GM23248 (cell line): ENCODE measurements around the gene PLK5. TPM values are rescaled to one million over a fixed set of nuclear protein-coding genes. Genes with fewer than 3 reads are reported as not detected.

ENCODE experiments used
- DNase-seq: peaks from one replicate; pipeline ENCODE4 v3.0.0-alpha.2; 2015
- H2AFZ ChIP-seq: fragments of 200-600 bp; sonication (generic); 2 replicates; pipeline ENCODE4 v1.6.1; 2016; ENCODE audit warnings: antibody characterized with exemption
- H3F3A ChIP-seq: fragments of 200-600 bp; sonication (generic); 2 replicates; pipeline ENCODE4 v1.6.1; 2016; ENCODE audit warnings: mild to moderate bottlenecking, antibody characterized with exemption, mixed run types; ENCODE audit not compliant: insufficient read depth
- H3K27ac ChIP-seq: fragments of 200-600 bp; sonication (generic); 2 replicates; pipeline ENCODE4 v1.5.1; 2016; ENCODE audit warnings: mild to moderate bottlenecking
- H3K27me3 ChIP-seq: fragments of 200-600 bp; sonication (generic); replicated peaks from 2 replicates; pipeline ENCODE4 v1.6.1; 2016; ENCODE audit warnings: mild to moderate bottlenecking; ENCODE audit not compliant: insufficient read depth
- H3K36me3 ChIP-seq: fragments of 200-600 bp; sonication (generic); 2 replicates; pipeline ENCODE4 v1.6.1; 2016; ENCODE audit warnings: low read depth, mild to moderate bottlenecking
- H3K4me1 ChIP-seq: fragments of 200-600 bp; sonication (generic); 2 replicates; pipeline ENCODE4 v1.6.1; 2016; ENCODE audit warnings: mild to moderate bottlenecking; ENCODE audit not compliant: insufficient read depth
- H3K4me2 ChIP-seq: fragments of 200-600 bp; sonication (generic); one replicate; pipeline ENCODE4 v1.6.1; 2016; ENCODE audit warnings: mild to moderate bottlenecking; ENCODE audit not compliant: unreplicated experiment
- H3K4me3 ChIP-seq: fragments of 200-600 bp; sonication (generic); 2 replicates; pipeline ENCODE4 v1.5.1; 2016; ENCODE audit warnings: mild to moderate bottlenecking
- H3K79me2 ChIP-seq: fragments of 200-600 bp; sonication (generic); 2 replicates; pipeline ENCODE4 v1.6.1; 2016; ENCODE audit warnings: mild to moderate bottlenecking; ENCODE audit not compliant: insufficient read depth
- H3K9ac ChIP-seq: fragments of 200-600 bp; sonication (generic); 2 replicates; pipeline ENCODE4 v1.6.1; 2016; ENCODE audit warnings: mild to moderate bottlenecking
- H3K9me2 ChIP-seq: fragments of 200-600 bp; sonication (generic); 2 replicates; pipeline ENCODE4 v1.6.1; 2016; ENCODE audit warnings: mixed run types, mild to moderate bottlenecking, moderate library complexity; ENCODE audit not compliant: insufficient read depth
- H3K9me3 ChIP-seq: fragments of 200-600 bp; sonication (generic); one replicate; pipeline ENCODE4 v1.6.1; 2017; ENCODE audit warnings: low read depth
- H4K20me1 ChIP-seq: fragments of 200-600 bp; sonication (generic); 2 replicates; pipeline ENCODE4 v1.6.0; 2016; ENCODE audit not compliant: insufficient read depth
- EZH2 ChIP-seq: fragments of 200-600 bp; sonication (generic); IDR thresholded peaks from 2 replicates; pipeline ENCODE4 v1.6.1; 2018; ENCODE audit warnings: antibody characterized with exemption, mild to moderate bottlenecking; ENCODE audit not compliant: insufficient read depth, poor library complexity, severe bottlenecking
- EZH2phosphoT487 ChIP-seq: fragments of 200-600 bp; sonication (generic); IDR thresholded peaks from 2 replicates; pipeline ENCODE4 v1.6.1; 2018; ENCODE audit warnings: antibody characterized with exemption, moderate library complexity, mild to moderate bottlenecking, low read depth; ENCODE audit not compliant: insufficient read depth
- WGBS, 2 experiments: methylation state at CpG; one replicate each; pipeline ENCODE4 v1.1.6; 2015 to 2017; ENCODE audit warnings: low lambda C conversion rate in 2 of 2, low coverage in 1 of 2; ENCODE audit errors: missing lambda C conversion rate in 2 of 2; 5-methylcytosine and 5-hydroxymethylcytosine counted together
- in situ Hi-C: fragments of 300-500 bp; cut with MboI; formaldehyde crosslinking; loops from 2 replicates; pipeline ENCODE4 v1.15.0; 2020
- polyA plus RNA-seq: library from polyadenylated mRNA; unstranded; fragments of >200 nt; fragmentation: Nextera tagmentation; extraction: Ambion mirVana; gene quantifications from 2 replicates; pipeline ENCODE4 v1.2.1, GENCODE V29; 2016
- total RNA-seq: library from RNA; depleted of rRNA; stranded (reverse); fragments of >200 nt; shearing (Covaris generic); gene quantifications from 2 replicates; pipeline ENCODE4 v1.2.3, GENCODE V29; 2014

The PLK5 gene
- total and polyA plus RNA-seq, 2 experiments from 2014 or later, result not detected

DNA sequence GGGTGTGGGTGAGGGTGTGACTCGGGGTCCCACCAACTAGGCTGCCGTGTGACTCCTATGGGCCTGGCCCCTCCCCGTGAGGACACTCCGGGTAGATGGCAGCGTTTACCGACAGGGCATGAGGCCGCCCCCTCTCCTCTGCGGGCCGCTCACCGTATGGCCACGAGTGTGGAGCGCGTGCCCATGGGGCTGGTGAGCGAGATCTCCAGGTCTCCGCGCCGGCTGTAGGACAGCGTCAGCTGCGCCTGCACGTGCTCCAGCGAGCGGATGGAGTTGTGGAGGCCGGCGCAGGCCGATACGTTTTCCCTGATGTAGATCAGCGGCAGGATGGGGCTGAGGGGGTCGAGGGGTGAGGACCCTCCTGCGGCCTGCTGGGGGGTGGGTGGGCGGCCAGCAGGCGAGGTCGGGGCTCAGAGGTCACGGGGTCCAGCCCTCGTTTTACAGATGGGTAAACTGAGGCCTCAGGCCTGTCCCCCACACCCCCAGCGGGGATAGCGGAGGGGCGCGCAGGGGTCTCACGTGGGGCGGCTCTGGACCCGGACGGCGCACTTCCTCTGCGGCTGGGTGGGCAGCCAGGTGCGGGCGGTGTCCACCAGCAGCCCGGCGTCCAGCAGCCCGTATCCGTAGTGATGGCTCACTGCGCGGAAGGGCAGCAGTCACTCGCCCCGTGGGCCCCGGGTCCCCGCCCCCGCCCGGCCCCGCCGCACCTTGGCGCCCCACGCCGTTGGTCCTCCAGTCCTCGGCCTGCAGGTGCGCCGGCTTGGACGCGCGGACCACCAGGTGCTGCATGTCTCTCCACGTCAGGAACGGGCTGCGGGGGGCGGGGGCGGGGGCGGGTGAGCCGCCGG lies 40.5 kb upstream of the PLK5 start:
- no peak overlapping the region for H3K27ac ChIP-seq
- no peak overlapping the region for H3K4me2 ChIP-seq
- WGBS, 2 experiments, result 91 to 92% methylated on average over 37 to 77 of the region's 77 CpGs
- no peaks in the 10 kb centered on the region for H3F3A ChIP-seq
- H3K36me3 ChIP-seq, result no peaks in the 10 kb centered on the region
- in situ Hi-C loops, result no loop called here
- H3K9me2 ChIP-seq, result no peaks in the 10 kb centered on the region
- H3K4me3 ChIP-seq, result no peak overlapping the region
- no peaks in the 10 kb centered on the region for H3K9me3 ChIP-seq
- TF ChIP-seq EZH2 (no peak), EZH2phosphoT487 (no peak)
- H3K27me3 ChIP-seq, result no peaks in the 10 kb centered on the region
- no peak overlapping the region for H2AFZ ChIP-seq
- no peak overlapping the region for H3K9ac ChIP-seq
- no peaks in the 10 kb centered on the region for H3K4me1 ChIP-seq
- no peaks in the 10 kb centered on the region for H4K20me1 ChIP-seq
- peaks cover 6% of the 10 kb centered on the region for H3K79me2 ChIP-seq
- DNase-seq, result no peak

DNA sequence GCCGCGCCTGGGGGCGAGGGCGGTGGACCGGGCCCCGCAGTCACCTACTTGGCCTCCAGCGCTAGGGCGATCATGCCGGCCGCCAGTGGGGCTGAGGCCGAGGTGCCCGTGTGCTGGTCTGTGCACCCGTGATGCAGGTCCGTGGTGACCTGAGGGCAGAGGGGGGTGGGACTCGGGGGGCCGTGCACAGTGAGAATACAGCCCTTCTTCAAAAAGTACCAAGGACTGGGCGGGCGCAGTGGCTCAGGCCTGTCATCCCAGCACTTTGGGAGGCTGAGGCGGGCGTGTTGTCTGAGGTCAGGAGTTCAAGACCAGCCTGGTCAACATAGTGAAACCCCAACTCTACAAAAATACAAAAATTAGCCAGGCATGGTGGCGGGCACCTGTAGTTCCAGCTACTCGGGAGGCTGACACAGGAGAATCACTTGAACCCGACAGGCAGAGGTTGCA lies 39.9 kb upstream of the PLK5 start:
- no peaks in the 10 kb centered on the region for H3F3A ChIP-seq
- no peaks in the 10 kb centered on the region for H3K9me3 ChIP-seq
- H3K36me3 ChIP-seq, result no peaks in the 10 kb centered on the region
- no peaks in the 10 kb centered on the region for H4K20me1 ChIP-seq
- H3K4me3 ChIP-seq, result no peak overlapping the region
- H3K9me2 ChIP-seq, result no peaks in the 10 kb centered on the region
- no peaks in the 10 kb centered on the region for H3K27me3 ChIP-seq
- in situ Hi-C loops, result no loop called here
- no peak overlapping the region for H3K9ac ChIP-seq
- no peak overlapping the region for H3K4me2 ChIP-seq
- H3K27ac ChIP-seq, result no peak overlapping the region
- no peak for TF ChIP-seq EZH2
- TF ChIP-seq EZH2phosphoT487, result no peak
- H3K4me1 ChIP-seq, result no peaks in the 10 kb centered on the region
- DNase-seq, result no peak
- 73 to 83% methylated on average over 16 to 23 of the region's 23 CpGs for WGBS, 2 experiments
- H2AFZ ChIP-seq, result no peak overlapping the region
- no peaks in the 10 kb centered on the region for H3K79me2 ChIP-seq

DNA sequence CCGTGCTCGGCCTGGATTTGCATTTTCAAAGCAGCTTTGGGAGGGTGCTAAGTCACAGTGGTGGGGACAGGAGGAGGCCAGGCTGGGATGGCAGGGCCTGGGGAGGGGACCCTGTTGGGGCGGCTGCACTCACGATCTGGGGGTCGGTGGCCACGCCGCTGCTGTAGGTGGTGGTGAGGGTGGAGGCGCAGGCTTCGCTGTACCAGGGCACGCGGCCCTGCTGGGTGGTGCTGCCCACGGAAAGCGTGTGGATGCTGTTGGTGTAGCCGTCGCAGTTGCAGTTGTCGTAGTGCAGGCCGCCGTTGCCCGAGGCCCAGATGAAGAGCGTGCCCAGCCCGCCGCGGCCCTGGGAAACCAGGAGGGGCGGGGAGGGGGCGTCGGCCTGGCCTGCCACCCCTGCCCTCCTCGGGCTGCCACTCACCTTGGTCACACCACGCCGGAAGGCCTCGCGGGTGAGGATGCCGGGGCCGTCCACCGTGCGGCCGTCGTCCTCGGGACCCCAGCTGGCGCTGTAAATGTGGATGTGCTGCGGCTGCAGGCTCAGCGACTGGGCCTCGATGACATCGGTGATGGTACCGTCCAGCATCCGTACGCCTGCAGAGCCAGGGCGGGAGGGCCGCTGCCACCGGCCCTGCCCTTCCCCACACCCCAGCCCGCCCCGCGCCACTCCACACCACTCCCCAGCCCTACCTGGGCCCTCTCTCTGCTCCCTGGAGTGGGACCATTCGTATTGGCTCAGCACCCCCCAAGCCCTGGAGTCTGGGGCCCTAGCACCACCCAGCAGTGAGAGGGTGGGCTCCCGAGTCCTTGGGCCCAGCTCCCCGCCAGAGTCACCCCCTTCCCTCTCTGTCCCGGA lies 36.9 kb upstream of the PLK5 start:
- Histone ChIP-seq H3K79me2 (no peaks in the 10 kb centered on the region), H4K20me1 (no peaks in the 10 kb centered on the region), H3K9me3 (no peaks in the 10 kb centered on the region), H3K36me3 (no peaks in the 10 kb centered on the region), H3K4me3 (no peak overlapping the region), H3F3A (no peaks in the 10 kb centered on the region), H3K4me1 (no peaks in the 10 kb centered on the region), H3K9ac (no peak overlapping the region), H3K27ac (no peak overlapping the region), H2AFZ (no peak overlapping the region), H3K4me2 (no peak overlapping the region), H3K27me3 (no peaks in the 10 kb centered on the region), H3K9me2 (no peaks in the 10 kb centered on the region)
- TF ChIP-seq EZH2 (no peak), EZH2phosphoT487 (no peak)
- in situ Hi-C loops, result no loop called here
- DNase-seq, result no peak
- WGBS, 2 experiments, result 86 to 87% methylated on average over 24 to 56 of the region's 56 CpGs

DNA sequence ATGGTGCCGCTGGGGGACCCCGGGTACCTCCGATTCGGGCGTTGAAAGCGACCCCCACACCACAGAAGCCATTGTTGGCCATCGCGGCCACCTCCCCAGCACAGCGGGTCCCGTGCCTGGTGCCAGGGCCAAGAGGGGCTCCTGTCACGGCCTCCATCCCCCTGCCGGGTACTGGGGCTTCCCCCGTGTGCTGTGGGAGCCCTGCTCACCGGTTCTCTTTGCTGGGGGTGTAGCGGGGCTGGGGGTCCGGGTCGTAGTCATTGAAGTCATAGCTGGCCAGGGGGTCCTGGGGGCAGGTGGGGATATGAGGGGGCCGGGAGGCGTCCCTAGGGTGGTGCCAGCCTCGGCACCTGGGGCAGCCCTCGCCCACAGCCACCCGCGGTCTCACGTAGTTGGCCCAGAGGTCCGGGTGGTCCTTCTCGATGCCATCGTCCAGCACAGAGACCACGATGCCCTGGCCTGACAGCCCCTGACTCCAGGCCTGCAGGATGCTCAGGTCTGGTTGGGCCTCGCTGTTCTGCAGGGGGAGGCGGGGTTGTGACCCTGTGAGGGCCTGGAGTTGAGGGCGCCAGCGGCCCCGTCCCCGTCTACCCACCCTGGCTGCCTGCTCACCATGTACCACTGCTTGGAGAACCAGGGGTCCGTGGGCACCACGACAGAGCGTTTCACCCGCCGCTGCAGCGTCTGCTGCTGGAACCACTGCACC lies 36.1 kb upstream of the PLK5 start:
- in situ Hi-C loops, result no loop called here

More for the DNA sequence above, 36.1 kb upstream of the PLK5 start:
- Histone ChIP-seq H3K9me2 (no peaks in the 10 kb centered on the region), H3F3A (no peaks in the 10 kb centered on the region), H3K79me2 (no peaks in the 10 kb centered on the region), H3K27me3 (no peaks in the 10 kb centered on the region), H3K9ac (no peak overlapping the region), H3K4me1 (no peaks in the 10 kb centered on the region), H3K4me2 (no peak overlapping the region), H3K4me3 (no peak overlapping the region), H4K20me1 (no peaks in the 10 kb centered on the region), H2AFZ (no peak overlapping the region), H3K9me3 (no peaks in the 10 kb centered on the region), H3K36me3 (no peaks in the 10 kb centered on the region), H3K27ac (no peak overlapping the region)
- no peak for TF ChIP-seq EZH2
- no peak for TF ChIP-seq EZH2phosphoT487
- DNase-seq, result no peak
- 86 to 93% methylated on average over 20 to 39 of the region's 40 CpGs for WGBS, 2 experiments
